IMR-90 (cell line): ENCODE data around the gene ATRNL1. TPM values are rescaled to one million over a fixed set of nuclear protein-coding genes. Genes with fewer than 3 reads are reported as not detected.

Experiments
- ATAC-seq: fragments of 200-7000 bp; cut with Tn5 transposase; 2 replicates; pipeline ENCODE4 v1.9.1; 2020; ENCODE audit warnings: low read depth, mild to moderate bottlenecking, moderate library complexity
- BruUV-seq: library from RNA; stranded (reverse); fragments of 400-500 nt; replicated peaks from 2 replicates; lab custom pipeline; 2021; lab: Mats Ljungman, UMichigan
- CTCF ChIA-PET: fragments of 300-600 bp; formaldehyde crosslinking; extraction: SDS; loops from one replicate; lab custom pipeline; 2021; ENCODE audit warnings: antibody characterized with exemption; lab: Yijun Ruan, JAX
- POLR2A ChIA-PET: fragments of 300-600 bp; sonication (Branson Sonifier 250); formaldehyde crosslinking; loops from one replicate; lab custom pipeline; 2022; ENCODE audit warnings: antibody characterized with exemption; ENCODE audit not compliant: unreplicated experiment; lab: Charles Lee
- DNase-seq: peaks from one replicate; pipeline ENCODE4 v3.0.0; 2013
- H2AFZ ChIP-seq: replicated peaks from 2 replicates; pipeline ENCODE3; 2013; ENCODE audit warnings: low read length, mild to moderate bottlenecking; ENCODE audit not compliant: poor library complexity
- H2AK5ac ChIP-seq: 2 replicates; pipeline ENCODE4 v1.6.1; 2013; ENCODE audit warnings: low read depth, low read length, inconsistent platforms
- H2AK9ac ChIP-seq: replicated peaks from 2 replicates; pipeline ENCODE3; 2013; ENCODE audit warnings: mild to moderate bottlenecking, low read depth, low read length, moderate library complexity; ENCODE audit not compliant: poor library complexity
- H2BK120ac ChIP-seq: 2 replicates; pipeline ENCODE4 v1.6.1; 2013; ENCODE audit warnings: low read depth, low read length, inconsistent platforms
- H2BK15ac ChIP-seq: 3 replicates; pipeline ENCODE4 v1.6.1; 2013; ENCODE audit warnings: low read depth, low read length, inconsistent platforms
- H2BK20ac ChIP-seq: 2 replicates; pipeline ENCODE4 v1.6.1; 2013; ENCODE audit warnings: low read depth, mild to moderate bottlenecking, inconsistent platforms, low read length, moderate library complexity
- H2BK5ac ChIP-seq: 2 replicates; pipeline ENCODE4 v1.6.1; 2013; ENCODE audit warnings: mild to moderate bottlenecking, low read depth, low read length, inconsistent platforms; ENCODE audit not compliant: poor library complexity, severe bottlenecking
- H3K14ac ChIP-seq: replicated peaks from 2 replicates; pipeline ENCODE4 v1.6.1; 2013; ENCODE audit warnings: low read depth, low read length, inconsistent platforms
- H3K18ac ChIP-seq: 2 replicates; pipeline ENCODE4 v1.6.1; 2013; ENCODE audit warnings: low read depth, low read length, control low read depth
- H3K23ac ChIP-seq: 2 replicates; pipeline ENCODE4 v1.6.1; 2013; ENCODE audit warnings: low read depth, low read length, inconsistent platforms
- H3K27ac ChIP-seq: 2 replicates; pipeline ENCODE4 v1.5.1; 2013; ENCODE audit warnings: mild to moderate bottlenecking, control low read depth, low read length; ENCODE audit not compliant: insufficient read depth
- H3K27me3 ChIP-seq: 2 replicates; pipeline ENCODE4 v1.6.1; 2013; ENCODE audit warnings: low read length; ENCODE audit not compliant: control insufficient read depth, insufficient read depth
- H3K36me3 ChIP-seq: 2 replicates; pipeline ENCODE4 v1.6.1; 2013; ENCODE audit warnings: low read length, mixed read lengths; ENCODE audit not compliant: control insufficient read depth, insufficient read depth
- H3K4ac ChIP-seq: 2 replicates; pipeline ENCODE4 v1.6.1; 2013; ENCODE audit warnings: low read depth, low read length, inconsistent platforms
- H3K4me1 ChIP-seq: 2 replicates; pipeline ENCODE4 v1.6.1; 2013; ENCODE audit warnings: low read length, mixed read lengths; ENCODE audit not compliant: control insufficient read depth, insufficient read depth
- H3K4me2 ChIP-seq: 2 replicates; pipeline ENCODE4 v1.6.1; 2013; ENCODE audit warnings: low read depth, mild to moderate bottlenecking, control low read depth, low read length, moderate library complexity
- H3K4me3 ChIP-seq: 2 replicates; pipeline ENCODE4 v1.5.1; 2013; ENCODE audit warnings: low read depth, mild to moderate bottlenecking, control low read depth, low read length, moderate library complexity; ENCODE audit not compliant: insufficient read depth
- H3K56ac ChIP-seq: 2 replicates; pipeline ENCODE4 v1.6.1; 2013; ENCODE audit warnings: low read length, inconsistent platforms; ENCODE audit not compliant: insufficient read depth; ENCODE audit errors: extremely low read depth
- H3K79me1 ChIP-seq, 2 experiments: 2 replicates each; pipeline ENCODE4 v1.6.1; 2013; ENCODE audit warnings: low read length in 2 of 2, inconsistent platforms in 1 of 2, low read depth in 1 of 2
- H3K9ac ChIP-seq: 2 replicates; pipeline ENCODE4 v1.6.1; 2013; ENCODE audit warnings: low read depth, low read length, control low read depth
- H3K9me1 ChIP-seq: 2 replicates; pipeline ENCODE4 v1.6.1; 2013; ENCODE audit warnings: low read length, inconsistent platforms; ENCODE audit not compliant: insufficient read depth
- H3K9me3 ChIP-seq: 2 replicates; pipeline ENCODE4 v1.6.1; 2013; ENCODE audit warnings: low read length; ENCODE audit not compliant: control insufficient read depth, insufficient read depth
- H4K20me1 ChIP-seq: 2 replicates; pipeline ENCODE4 v1.6.1; 2013; ENCODE audit warnings: low read length, inconsistent platforms; ENCODE audit not compliant: insufficient read depth
- H4K5ac ChIP-seq: 2 replicates; pipeline ENCODE4 v1.6.1; 2013; ENCODE audit warnings: mild to moderate bottlenecking, low read depth, low read length, control low read depth
- H4K8ac ChIP-seq, 2 experiments: 2 replicates each; pipeline ENCODE4 v1.6.1; 2013; ENCODE audit warnings: low read depth in 2 of 2, low read length in 2 of 2, control low read depth in 1 of 2, inconsistent platforms in 1 of 2
- H4K91ac ChIP-seq: 2 replicates; pipeline ENCODE4 v1.6.1; 2013; ENCODE audit warnings: low read depth, low read length, inconsistent platforms; ENCODE audit not compliant: insufficient read depth
- CEBPB ChIP-seq: IDR thresholded peaks from 2 replicates; pipeline ENCODE4 v1.6.1; 2012; ENCODE audit warnings: low read depth, low read length, improper control_type of control experiment
- CHD1 ChIP-seq: IDR thresholded peaks from 2 replicates; pipeline ENCODE4 v1.6.1; 2012; ENCODE audit warnings: low read depth, low read length, improper control_type of control experiment
- CTCF ChIP-seq: conservative IDR thresholded peaks from 2 replicates; pipeline ENCODE4 v1.5.1; 2012; ENCODE audit warnings: mild to moderate bottlenecking, low read depth, low read length, improper control_type of control experiment
- MXI1 ChIP-seq: IDR thresholded peaks from 2 replicates; pipeline ENCODE4 v1.6.1; 2012; ENCODE audit warnings: low read depth, mild to moderate bottlenecking, low read length, moderate library complexity, borderline replicate concordance
- RAD21 ChIP-seq: IDR thresholded peaks from 2 replicates; pipeline ENCODE4 v1.6.1; 2012; ENCODE audit warnings: low read length, improper control_type of control experiment
- WGBS, 2 experiments: methylation state at CpG; one replicate each; pipeline versions ENCODE4 v1.1.5 to v1.1.7; 2013; ENCODE audit warnings: missing lambda C conversion rate in 2 of 2; ENCODE audit not compliant: insufficient read length in 1 of 2; ENCODE audit errors: extremely low coverage in 2 of 2; 5-methylcytosine and 5-hydroxymethylcytosine counted together
- dilution Hi-C: fragments of 300-500 bp; cut with HindIII; formaldehyde crosslinking; loops from one replicate; pipeline ENCODE4 v1.14.3; 2018; ENCODE audit warnings: low sequenced_read_pairs; ENCODE audit not compliant: unreplicated experiment
- in situ Hi-C: fragments of 300-500 bp; cut with MboI; formaldehyde crosslinking; loops from 3 replicates; pipeline ENCODE4 v1.14.3; 2019; ENCODE audit warnings: low sequenced_read_pairs, inconsistent platforms, mixed read lengths
- intact Hi-C: fragments of 100-400 bp; cut with micrococcal nuclease; formaldehyde crosslinking; loops from 2 replicates; pipeline ENCODE4 v1.10.0; 2022
- polyA plus RNA-seq, 3 experiments: library from polyadenylated mRNA; depleted of rRNA; stranded (reverse); fragments of >200 nt; gene quantifications; 2 replicates each; pipeline ENCODE4 v1.2.3, GENCODE V29; 2012; ENCODE audit warnings: low replicate concordance in 1 of 3
- total RNA-seq: library from RNA; depleted of rRNA; stranded (reverse); fragments of >200 nt; gene quantifications from 2 replicates; pipeline ENCODE4 v1.2.3, GENCODE V29; 2012

Gene ATRNL1
- total and polyA plus RNA-seq, 2 of the 4 experiments (the other 2 are of a cell fraction), result 0.18 to 0.19 TPM

DNA sequence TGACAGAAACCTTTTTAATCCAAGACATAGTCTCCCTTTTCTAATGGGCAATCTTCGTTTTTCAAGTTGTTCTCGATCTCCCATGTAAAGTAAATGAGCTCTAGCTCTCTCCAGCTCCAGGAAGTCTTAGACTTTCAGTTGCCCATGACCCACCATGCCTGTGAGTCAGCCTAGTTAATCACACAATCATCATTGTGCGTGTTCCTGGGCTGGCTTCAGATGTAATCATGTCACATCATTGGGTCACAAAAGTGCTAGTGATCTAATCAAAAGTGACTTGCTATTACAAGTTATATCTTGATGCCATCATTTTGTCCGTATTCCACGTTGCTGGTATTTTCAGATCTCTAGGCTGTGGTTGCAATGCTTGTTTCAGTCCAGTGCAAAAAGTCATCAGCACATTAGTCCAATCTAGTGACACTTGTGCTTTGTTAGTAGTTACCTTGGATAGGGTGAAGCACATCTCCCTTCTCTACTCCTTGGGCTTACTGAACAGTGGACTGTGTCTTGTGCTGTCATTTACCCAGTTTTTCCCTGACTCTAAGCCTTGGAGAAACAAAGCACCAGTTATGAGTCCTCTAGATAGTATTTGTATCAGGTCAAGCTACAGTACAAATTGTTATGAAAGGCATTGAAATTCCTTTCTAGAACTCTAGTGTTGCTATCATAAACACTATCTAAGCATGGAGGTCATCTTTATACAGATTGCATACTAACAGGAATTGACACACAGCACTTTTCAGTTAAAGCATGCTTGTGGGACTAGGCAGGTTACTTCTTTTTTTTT lies 863.3 kb downstream of the ATRNL1 start:
- no peak overlapping the region for H2AK9ac ChIP-seq
- peaks cover 10% of the 10 kb centered on the region for H3K4me1 ChIP-seq
- H3K18ac ChIP-seq, result peak overlapping the region; percentile 97
- peak overlapping the region; percentile 81 for H4K5ac ChIP-seq
- H3K79me1 ChIP-seq, result no peaks in the 10 kb centered on the region
- H3K14ac ChIP-seq, result peak overlapping the region; percentile 82
- TF ChIP-seq CTCF (no peak), RAD21 (no peak), CHD1 (no peak), MXI1 (no peak), CEBPB (no peak)
- no peak overlapping the region for H3K9ac ChIP-seq
- peaks cover 8% of the 10 kb centered on the region for H3K9me1 ChIP-seq
- H3K4ac ChIP-seq, result peak overlapping the region; percentile 74
- in situ Hi-C loops, result no loop called here
- peak overlapping the region; percentile 54; the same call in 1 of the 2 replicates for H3K23ac ChIP-seq
- peak overlapping the region; percentile 75 for H2BK5ac ChIP-seq
- dilution Hi-C loops, result no loop called here
- ChIA-PET POLR2A (no interaction called here), CTCF (interaction anchor here (1.0 kb wide), 1 partner anchor 10 kb away, joined by 3 read pairs; no protein-coding TSS in a partner anchor)
- DNase-seq (peak; percentile 50), ATAC-seq (peak; percentile 73)
- BruUV-seq, result no TSS peak
- H3K27me3 ChIP-seq, result no peaks in the 10 kb centered on the region
- H3K9me3 ChIP-seq, result no peaks in the 10 kb centered on the region
- no peak overlapping the region for H3K4me3 ChIP-seq
- intact Hi-C loops, result no loop called here
- H4K8ac ChIP-seq, result peak overlapping the region; percentile 37 to 90
- H4K20me1 ChIP-seq, result no peaks in the 10 kb centered on the region
- no peak overlapping the region for H3K27ac ChIP-seq
- peak overlapping the region; percentile 90 for H2BK20ac ChIP-seq
- WGBS, 2 experiments, result 50% methylated on average over 1 of the region's 5 CpGs; no CpG with 5 or more reads in 1 of the 2 experiments
- H4K91ac ChIP-seq, result peak overlapping the region; percentile 91
- H3K56ac ChIP-seq, result peak overlapping the region; percentile 74
- H3K4me2 ChIP-seq, result peak overlapping the region; percentile 52; the same call in 1 of the 2 replicates
- H3K36me3 ChIP-seq, result no peaks in the 10 kb centered on the region
- peak overlapping the region; percentile 66; the same call in 1 of the 2 replicates for H2AK5ac ChIP-seq
- peak overlapping the region; percentile 54 for H2AFZ ChIP-seq
- H2BK120ac ChIP-seq, result peak overlapping the region; percentile 79
- peak overlapping the region; percentile 95 for H2BK15ac ChIP-seq
